HEK293 (cell line): ENCODE results near the gene UBTD1.

ENCODE experiments used
- EGR2 ChIP-seq: fragments of 450-650 bp; formaldehyde crosslinking; IDR thresholded peaks from 2 replicates; pipeline ENCODE4 v1.5.1; 2016; ENCODE audit warnings: low read depth, missing biosample characterization, missing genetic modification characterization
- GLIS2 ChIP-seq: fragments of 450-650 bp; formaldehyde crosslinking; IDR thresholded peaks from 2 replicates; pipeline ENCODE4 v1.5.1; 2016; ENCODE audit warnings: missing biosample characterization, missing genetic modification characterization
- KLF1 ChIP-seq: fragments of 450-650 bp; formaldehyde crosslinking; IDR thresholded peaks from 2 replicates; pipeline ENCODE4 v1.5.1; 2016; ENCODE audit warnings: missing biosample characterization, missing genetic modification characterization
- ZBTB17 ChIP-seq: fragments of 450-650 bp; formaldehyde crosslinking; IDR thresholded peaks from 2 replicates; pipeline ENCODE4 v1.5.1; 2016; ENCODE audit warnings: missing biosample characterization, missing genetic modification characterization
- ZEB2 ChIP-seq: fragments of 450-650 bp; formaldehyde crosslinking; IDR thresholded peaks from 2 replicates; pipeline ENCODE4 v1.5.1; 2016; ENCODE audit warnings: missing biosample characterization, missing genetic modification characterization
- ZFP37 ChIP-seq: fragments of 450-650 bp; formaldehyde crosslinking; IDR thresholded peaks from 2 replicates; pipeline ENCODE4 v1.5.1; 2016; ENCODE audit warnings: missing biosample characterization, missing genetic modification characterization
- ZNF112 ChIP-seq: fragments of 450-650 bp; formaldehyde crosslinking; IDR thresholded peaks from 2 replicates; pipeline ENCODE4 v1.5.0; 2017; ENCODE audit warnings: missing biosample characterization, missing genetic modification characterization
- ZNF146 ChIP-seq: fragments of 450-650 bp; formaldehyde crosslinking; IDR thresholded peaks from 2 replicates; pipeline ENCODE4 v1.5.1; 2016; ENCODE audit warnings: missing biosample characterization, missing genetic modification characterization
- ZNF174 ChIP-seq: fragments of 450-650 bp; formaldehyde crosslinking; IDR thresholded peaks from 2 replicates; pipeline ENCODE4 v1.5.0; 2017; ENCODE audit warnings: missing biosample characterization, mild to moderate bottlenecking, missing genetic modification characterization
- ZNF2 ChIP-seq: fragments of 450-650 bp; formaldehyde crosslinking; IDR thresholded peaks from 2 replicates; pipeline ENCODE4 v1.5.1; 2016; ENCODE audit warnings: missing biosample characterization, missing genetic modification characterization
- ZNF214 ChIP-seq: fragments of 450-650 bp; formaldehyde crosslinking; IDR thresholded peaks from 2 replicates; pipeline ENCODE4 v1.5.1; 2017; ENCODE audit warnings: missing biosample characterization, mild to moderate bottlenecking, missing genetic modification characterization, borderline replicate concordance
- ZNF221 ChIP-seq: fragments of 450-650 bp; formaldehyde crosslinking; IDR thresholded peaks from 2 replicates; pipeline ENCODE4 v1.5.1; 2017; ENCODE audit warnings: missing biosample characterization, missing genetic modification characterization, borderline replicate concordance
- ZNF23 ChIP-seq: fragments of 450-650 bp; formaldehyde crosslinking; IDR thresholded peaks from 2 replicates; pipeline ENCODE4 v1.5.1; 2016; ENCODE audit warnings: missing biosample characterization, missing genetic modification characterization, borderline replicate concordance
- ZNF274 ChIP-seq, 2 experiments: fragments of 200-500 bp in 1 of 2; fragments of 450-650 bp in 1 of 2; sonication (Bioruptor generic) in 1 of 2; formaldehyde crosslinking in 1 of 2; IDR thresholded peaks; 2 replicates each; pipeline versions ENCODE4 v1.5.1 to v1.6.1; 2014 to 2016; ENCODE audit warnings: borderline replicate concordance in 1 of 2, inconsistent platforms in 1 of 2, low read length in 1 of 2, missing biosample characterization in 1 of 2, missing genetic modification characterization in 1 of 2
- ZNF341 ChIP-seq: fragments of 450-650 bp; formaldehyde crosslinking; IDR thresholded peaks from 2 replicates; pipeline ENCODE4; 2016; ENCODE audit warnings: low read depth, missing biosample characterization, missing genetic modification characterization
- ZNF366 ChIP-seq: fragments of 450-650 bp; formaldehyde crosslinking; conservative IDR thresholded peaks from 2 replicates; pipeline ENCODE4 v1.5.1; 2016; ENCODE audit warnings: missing biosample characterization, missing genetic modification characterization
- ZNF391 ChIP-seq: fragments of 450-650 bp; formaldehyde crosslinking; IDR thresholded peaks from 2 replicates; pipeline ENCODE4 v1.5.1; 2016; ENCODE audit warnings: low read depth, missing biosample characterization, missing genetic modification characterization, borderline replicate concordance
- ZNF394 ChIP-seq: fragments of 450-650 bp; formaldehyde crosslinking; IDR thresholded peaks from 2 replicates; pipeline ENCODE4 v1.5.1; 2016; ENCODE audit warnings: missing biosample characterization, missing genetic modification characterization, mild to moderate bottlenecking, moderate library complexity, borderline replicate concordance
- ZNF416 ChIP-seq: fragments of 450-650 bp; formaldehyde crosslinking; IDR thresholded peaks from 2 replicates; pipeline ENCODE4 v1.5.1; 2016; ENCODE audit warnings: missing biosample characterization, missing genetic modification characterization
- ZNF510 ChIP-seq: fragments of 450-650 bp; formaldehyde crosslinking; IDR thresholded peaks from 2 replicates; pipeline ENCODE4 v1.5.1; 2018; ENCODE audit warnings: mild to moderate bottlenecking, missing genetic modification characterization, missing biosample characterization; ENCODE audit not compliant: insufficient replicate concordance
- ZNF521 ChIP-seq: fragments of 450-650 bp; formaldehyde crosslinking; IDR thresholded peaks from 2 replicates; pipeline ENCODE4 v1.5.1; 2017; ENCODE audit warnings: missing biosample characterization, mild to moderate bottlenecking, missing genetic modification characterization
- ZNF548 ChIP-seq: fragments of 450-650 bp; formaldehyde crosslinking; IDR thresholded peaks from 2 replicates; pipeline ENCODE4 v1.5.1; 2016; ENCODE audit warnings: missing biosample characterization, missing genetic modification characterization
- ZNF560 ChIP-seq: fragments of 450-650 bp; formaldehyde crosslinking; IDR thresholded peaks from 2 replicates; pipeline ENCODE4 v1.5.1; 2017; ENCODE audit warnings: missing biosample characterization, missing genetic modification characterization, borderline replicate concordance
- ZNF629 ChIP-seq: fragments of 450-650 bp; formaldehyde crosslinking; IDR thresholded peaks from 2 replicates; pipeline ENCODE4 v1.5.1; 2017; ENCODE audit warnings: missing biosample characterization, missing genetic modification characterization
- ZNF837 ChIP-seq: fragments of 450-650 bp; formaldehyde crosslinking; IDR thresholded peaks from 2 replicates; pipeline ENCODE4 v1.5.1; 2016; ENCODE audit warnings: missing biosample characterization, missing genetic modification characterization
- ZSCAN23 ChIP-seq: fragments of 450-650 bp; formaldehyde crosslinking; IDR thresholded peaks from 2 replicates; pipeline ENCODE4 v1.5.1; 2016; ENCODE audit warnings: missing biosample characterization, missing genetic modification characterization
- TF ChIP-seq, protein P1 (sequence below): fragments of 450-650 bp; formaldehyde crosslinking; IDR thresholded peaks from 2 replicates; pipeline ENCODE4 v1.5.0; 2017; ENCODE audit warnings: missing biosample characterization, missing genetic modification characterization, borderline replicate concordance
- TF ChIP-seq, protein P2 (sequence below): fragments of 450-650 bp; formaldehyde crosslinking; IDR thresholded peaks from 2 replicates; pipeline ENCODE4 v1.5.1; 2016; ENCODE audit warnings: missing biosample characterization, missing genetic modification characterization
- TF ChIP-seq, protein P3 (sequence below): fragments of 450-650 bp; IDR thresholded peaks from 2 replicates; pipeline ENCODE4 v1.5.1; 2018; ENCODE audit warnings: missing biosample characterization, missing genetic modification characterization
- TF ChIP-seq, protein P4 (sequence below): fragments of 450-650 bp; formaldehyde crosslinking; IDR thresholded peaks from 2 replicates; pipeline ENCODE4 v1.5.1; 2016; ENCODE audit warnings: missing biosample characterization, missing genetic modification characterization
- TF ChIP-seq, protein P5 (sequence below): fragments of 450-650 bp; formaldehyde crosslinking; IDR thresholded peaks from 2 replicates; pipeline ENCODE4 v1.5.1; 2016; ENCODE audit warnings: missing biosample characterization, missing genetic modification characterization

Gene UBTD1

DNA sequence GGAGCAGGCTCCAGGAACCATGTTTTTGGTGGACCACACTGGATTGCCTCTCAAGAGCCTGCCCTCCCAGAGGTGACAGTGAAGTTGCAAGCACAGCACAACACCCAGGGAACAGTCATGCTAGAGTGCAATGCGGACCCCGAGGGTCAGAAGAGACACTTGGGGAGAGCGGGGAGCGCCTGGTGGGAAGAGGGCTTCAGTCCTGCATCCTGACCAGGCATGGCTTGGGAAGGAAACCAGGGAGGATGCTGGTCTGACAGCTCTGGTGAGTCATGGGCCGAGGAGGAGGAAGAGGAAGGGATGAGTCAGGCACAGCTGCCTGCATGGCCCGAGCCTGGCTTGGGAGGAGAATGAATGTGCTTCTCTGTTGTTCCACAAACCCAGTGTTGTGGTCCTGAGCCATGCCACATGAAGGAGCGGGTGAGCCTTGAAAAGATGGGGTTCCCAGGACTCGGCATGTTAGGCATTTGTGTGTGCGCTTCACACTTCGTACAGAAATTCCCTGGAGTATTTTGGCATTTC lies 44.4 kb downstream of the UBTD1 start (continued):
- TF ChIP-seq, protein P1, sequence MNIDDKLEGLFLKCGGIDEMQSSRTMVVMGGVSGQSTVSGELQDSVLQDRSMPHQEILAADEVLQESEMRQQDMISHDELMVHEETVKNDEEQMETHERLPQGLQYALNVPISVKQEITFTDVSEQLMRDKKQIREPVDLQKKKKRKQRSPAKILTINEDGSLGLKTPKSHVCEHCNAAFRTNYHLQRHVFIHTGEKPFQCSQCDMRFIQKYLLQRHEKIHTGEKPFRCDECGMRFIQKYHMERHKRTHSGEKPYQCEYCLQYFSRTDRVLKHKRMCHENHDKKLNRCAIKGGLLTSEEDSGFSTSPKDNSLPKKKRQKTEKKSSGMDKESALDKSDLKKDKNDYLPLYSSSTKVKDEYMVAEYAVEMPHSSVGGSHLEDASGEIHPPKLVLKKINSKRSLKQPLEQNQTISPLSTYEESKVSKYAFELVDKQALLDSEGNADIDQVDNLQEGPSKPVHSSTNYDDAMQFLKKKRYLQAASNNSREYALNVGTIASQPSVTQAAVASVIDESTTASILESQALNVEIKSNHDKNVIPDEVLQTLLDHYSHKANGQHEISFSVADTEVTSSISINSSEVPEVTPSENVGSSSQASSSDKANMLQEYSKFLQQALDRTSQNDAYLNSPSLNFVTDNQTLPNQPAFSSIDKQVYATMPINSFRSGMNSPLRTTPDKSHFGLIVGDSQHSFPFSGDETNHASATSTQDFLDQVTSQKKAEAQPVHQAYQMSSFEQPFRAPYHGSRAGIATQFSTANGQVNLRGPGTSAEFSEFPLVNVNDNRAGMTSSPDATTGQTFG, result no peak
- TF ChIP-seq ZNF23 (no peak), ZNF221 (no peak), ZNF560 (no peak), ZNF274 (IDR thresholded peaks at IDR 0.05; ENCODE audit: low read length) (no peak), ZNF274 (tag by site-specific recombination; IDR thresholded peaks at IDR 0.05; ENCODE audit: borderline replicate concordance) (no peak), ZNF629 (tag by site-specific recombination) (peak; percentile 58; the same call in 1 of the 2 replicates), ZNF521 (tag by site-specific recombination) (no peak), ZBTB17 (tag by site-specific recombination) (peak; percentile 33; the same call in 1 of the 2 replicates), ZNF366 (tag by site-specific recombination) (peak; percentile 93), ZSCAN23 (tag by site-specific recombination) (no peak), ZNF2 (tag by site-specific recombination) (0 out of 2 replicates have a peak, but pooled peaks have one; percentile 38), ZNF548 (tag by site-specific recombination) (no peak), ZNF394 (tag by site-specific recombination) (no peak), ZNF341 (tag by site-specific recombination) (no peak), KLF1 (tag by site-specific recombination) (no peak), ZNF837 (tag by site-specific recombination) (no peak), ZNF416 (tag by site-specific recombination) (no peak), EGR2 (tag by site-specific recombination) (peak; percentile 36; the same call in 1 of the 2 replicates), ZNF214 (tag by site-specific recombination) (no peak), ZNF146 (tag by site-specific recombination) (no peak), ZNF174 (no peak), ZFP37 (peak; percentile 52), ZNF510 (no peak), GLIS2 (tag by site-specific recombination) (no peak), ZEB2 (tag by site-specific recombination) (0 out of 2 replicates have a peak, but pooled peaks have one; percentile 42), ZNF112 (no peak), ZNF391 (tag by site-specific recombination) (no peak)
- TF ChIP-seq, protein P2, sequence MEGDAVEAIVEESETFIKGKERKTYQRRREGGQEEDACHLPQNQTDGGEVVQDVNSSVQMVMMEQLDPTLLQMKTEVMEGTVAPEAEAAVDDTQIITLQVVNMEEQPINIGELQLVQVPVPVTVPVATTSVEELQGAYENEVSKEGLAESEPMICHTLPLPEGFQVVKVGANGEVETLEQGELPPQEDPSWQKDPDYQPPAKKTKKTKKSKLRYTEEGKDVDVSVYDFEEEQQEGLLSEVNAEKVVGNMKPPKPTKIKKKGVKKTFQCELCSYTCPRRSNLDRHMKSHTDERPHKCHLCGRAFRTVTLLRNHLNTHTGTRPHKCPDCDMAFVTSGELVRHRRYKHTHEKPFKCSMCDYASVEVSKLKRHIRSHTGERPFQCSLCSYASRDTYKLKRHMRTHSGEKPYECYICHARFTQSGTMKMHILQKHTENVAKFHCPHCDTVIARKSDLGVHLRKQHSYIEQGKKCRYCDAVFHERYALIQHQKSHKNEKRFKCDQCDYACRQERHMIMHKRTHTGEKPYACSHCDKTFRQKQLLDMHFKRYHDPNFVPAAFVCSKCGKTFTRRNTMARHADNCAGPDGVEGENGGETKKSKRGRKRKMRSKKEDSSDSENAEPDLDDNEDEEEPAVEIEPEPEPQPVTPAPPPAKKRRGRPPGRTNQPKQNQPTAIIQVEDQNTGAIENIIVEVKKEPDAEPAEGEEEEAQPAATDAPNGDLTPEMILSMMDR (tag by site-specific recombination), result no peak
- TF ChIP-seq, protein P3, sequence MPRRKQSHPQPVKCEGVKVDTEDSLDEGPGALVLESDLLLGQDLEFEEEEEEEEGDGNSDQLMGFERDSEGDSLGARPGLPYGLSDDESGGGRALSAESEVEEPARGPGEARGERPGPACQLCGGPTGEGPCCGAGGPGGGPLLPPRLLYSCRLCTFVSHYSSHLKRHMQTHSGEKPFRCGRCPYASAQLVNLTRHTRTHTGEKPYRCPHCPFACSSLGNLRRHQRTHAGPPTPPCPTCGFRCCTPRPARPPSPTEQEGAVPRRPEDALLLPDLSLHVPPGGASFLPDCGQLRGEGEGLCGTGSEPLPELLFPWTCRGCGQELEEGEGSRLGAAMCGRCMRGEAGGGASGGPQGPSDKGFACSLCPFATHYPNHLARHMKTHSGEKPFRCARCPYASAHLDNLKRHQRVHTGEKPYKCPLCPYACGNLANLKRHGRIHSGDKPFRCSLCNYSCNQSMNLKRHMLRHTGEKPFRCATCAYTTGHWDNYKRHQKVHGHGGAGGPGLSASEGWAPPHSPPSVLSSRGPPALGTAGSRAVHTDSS (tag by site-specific recombination), result peak; percentile 93
- TF ChIP-seq, protein P4, sequence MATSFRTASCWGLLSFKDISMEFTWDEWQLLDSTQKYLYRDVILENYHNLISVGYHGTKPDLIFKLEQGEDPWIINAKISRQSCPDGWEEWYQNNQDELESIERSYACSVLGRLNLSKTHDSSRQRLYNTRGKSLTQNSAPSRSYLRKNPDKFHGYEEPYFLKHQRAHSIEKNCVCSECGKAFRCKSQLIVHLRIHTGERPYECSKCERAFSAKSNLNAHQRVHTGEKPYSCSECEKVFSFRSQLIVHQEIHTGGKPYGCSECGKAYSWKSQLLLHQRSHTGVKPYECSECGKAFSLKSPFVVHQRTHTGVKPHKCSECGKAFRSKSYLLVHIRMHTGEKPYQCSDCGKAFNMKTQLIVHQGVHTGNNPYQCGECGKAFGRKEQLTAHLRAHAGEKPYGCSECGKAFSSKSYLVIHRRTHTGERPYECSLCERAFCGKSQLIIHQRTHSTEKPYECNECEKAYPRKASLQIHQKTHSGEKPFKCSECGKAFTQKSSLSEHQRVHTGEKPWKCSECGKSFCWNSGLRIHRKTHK, result no peak
- TF ChIP-seq, protein P5, sequence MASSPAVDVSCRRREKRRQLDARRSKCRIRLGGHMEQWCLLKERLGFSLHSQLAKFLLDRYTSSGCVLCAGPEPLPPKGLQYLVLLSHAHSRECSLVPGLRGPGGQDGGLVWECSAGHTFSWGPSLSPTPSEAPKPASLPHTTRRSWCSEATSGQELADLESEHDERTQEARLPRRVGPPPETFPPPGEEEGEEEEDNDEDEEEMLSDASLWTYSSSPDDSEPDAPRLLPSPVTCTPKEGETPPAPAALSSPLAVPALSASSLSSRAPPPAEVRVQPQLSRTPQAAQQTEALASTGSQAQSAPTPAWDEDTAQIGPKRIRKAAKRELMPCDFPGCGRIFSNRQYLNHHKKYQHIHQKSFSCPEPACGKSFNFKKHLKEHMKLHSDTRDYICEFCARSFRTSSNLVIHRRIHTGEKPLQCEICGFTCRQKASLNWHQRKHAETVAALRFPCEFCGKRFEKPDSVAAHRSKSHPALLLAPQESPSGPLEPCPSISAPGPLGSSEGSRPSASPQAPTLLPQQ (tag by site-specific recombination), result no peak
